T-helper 2 cell treated with Interferon-gamma antibody and Interleukin-4, amounts not matched to agents 100 ng/mL and 5 ng/mL, for 36 hours (primary cell): ENCODE data around the gene C11orf24. TPM values are rescaled to one million over a fixed set of nuclear protein-coding genes. Genes with fewer than 3 reads are reported as not detected.
"Not testable (repeated sequence)": the region's sequence is repeated elsewhere in the genome, so short reads cannot be mapped to it uniquely, and the experiment has no call there.

Experiments
- intact Hi-C: fragments of 100-400 bp; cut with micrococcal nuclease; formaldehyde crosslinking; loops from one replicate; pipeline ENCODE4 v1.15.1; 2023
- total RNA-seq: library from RNA; stranded (reverse); gene quantifications from 2 replicates; pipeline ENCODE4 v1.2.3, GENCODE V29; 2022

The C11orf24 gene
- total RNA-seq, 1 donor from 2014 or later: 25.7 TPM

GRCh38 chr11:68300076-68300830, 28.5 kb upstream of the C11orf24 start:
- intact Hi-C loops: no loop called here

- intact Hi-C loops: loop anchor here (5.0 kb wide), 1 partner anchor 148 kb away; no protein-coding TSS in a partner anchor
Measured at GRCh38 chr11:68299517-68299879, 27.7 kb upstream of the C11orf24 start.

GRCh38 chr11:68298659-68299516, 27.1 kb upstream of the C11orf24 start:
- intact Hi-C loops: loop anchor here (5.0 kb wide), 1 partner anchor 148 kb away; no protein-coding TSS in a partner anchor

- intact Hi-C loops: loop anchor here (1.0 to 5.0 kb wide), 3 partner anchors 27 to 149 kb away; partner anchors contain the start of gene C11orf24
Measured at GRCh38 chr11:68297812-68298658, 26.3 kb upstream of the C11orf24 start.

GRCh38 chr11:68297494-68297811, 25.7 kb upstream of the C11orf24 start:
- intact Hi-C loops: loop anchor here (1.0 to 5.0 kb wide), 3 partner anchors 26 to 150 kb away; partner anchors contain the start of gene C11orf24

- intact Hi-C loops: loop anchor here (1.0 to 5.0 kb wide), 3 partner anchors 26 to 150 kb away; partner anchors contain the start of gene C11orf24
Measured at GRCh38 chr11:68297052-68297378, 25.2 kb upstream of the C11orf24 start.

- intact Hi-C loops: loop anchor here (1.0 to 5.0 kb wide), 3 partner anchors 25 to 151 kb away; partner anchors contain the start of gene C11orf24
Measured at GRCh38 chr11:68296344-68297051, 24.7 kb upstream of the C11orf24 start.

- intact Hi-C loops: loop anchor here (5.0 kb wide), 1 partner anchor 151 kb away; no protein-coding TSS in a partner anchor
Measured at GRCh38 chr11:68295940-68296339, 24.2 kb upstream of the C11orf24 start.

GRCh38 chr11:68295271-68295670, 23.5 kb upstream of the C11orf24 start:
- intact Hi-C loops: loop anchor here (5.0 kb wide), 1 partner anchor 152 kb away; no protein-coding TSS in a partner anchor

GRCh38 chr11:68293708-68294107, 21.9 kb upstream of the C11orf24 start:
- intact Hi-C loops: no loop called here

- intact Hi-C loops: no loop called here
Measured at GRCh38 chr11:68289456-68289855, 17.7 kb upstream of the C11orf24 start.

- intact Hi-C loops: no loop called here
Measured at GRCh38 chr11:68287419-68287818, 15.6 kb upstream of the C11orf24 start.

- intact Hi-C loops: not testable (repeated sequence)
Measured at GRCh38 chr11:68284588-68284987, 12.8 kb upstream of the C11orf24 start.

GRCh38 chr11:68282861-68283230, 11.1 kb upstream of the C11orf24 start:
- intact Hi-C loops: loop anchor here (1.0 kb wide), 1 partner anchor 11 kb away; no protein-coding TSS in a partner anchor

GRCh38 chr11:68282141-68282860, 10.5 kb upstream of the C11orf24 start:
- intact Hi-C loops: loop anchor here (1.0 kb wide), 1 partner anchor 10 kb away; no protein-coding TSS in a partner anchor

GRCh38 chr11:68279676-68280075, 7.9 kb upstream of the C11orf24 start:
- intact Hi-C loops: loop anchor here (10.0 kb wide), 1 partner anchor 65 kb away; the partner anchor contains the start of gene KMT5B

GRCh38 chr11:68276861-68277260, 5.1 kb upstream of the C11orf24 start:
- intact Hi-C loops: loop anchor here (10.0 kb wide), 1 partner anchor 62 kb away; the partner anchor contains the start of gene KMT5B

- intact Hi-C loops: loop anchor here (10.0 kb wide), 1 partner anchor 61 kb away; the partner anchor contains the start of gene KMT5B
Measured at GRCh38 chr11:68275721-68276507, 4.1 kb upstream of the C11orf24 start.

GRCh38 chr11:68274306-68274705, 2.5 kb upstream of the C11orf24 start:
- intact Hi-C loops: loop anchor here (10.0 kb wide), 1 partner anchor 60 kb away; the partner anchor contains the start of gene KMT5B
